ENCODE results near the gene GATB. TPM values are rescaled to one million over a fixed set of nuclear protein-coding genes. Genes with fewer than 3 reads are reported as not detected.

The GATB gene
- total RNA-seq, 1 donor = 15.5 TPM

GRCh38 chr4:151717909-151718628 is 42.7 kb downstream of the GATB start:
- DNase-seq (ENCODE audit: low read depth) = no peak
- no peak overlapping the region for H3K4me3 ChIP-seq (ENCODE audit: low read depth, low read length)
- TF ChIP-seq CTCF (IDR thresholded peaks at IDR 0.05; ENCODE audit: insufficient read depth, low read depth, low read length) = no peak

GRCh38 chr4:151717314-151717713 is 43.5 kb downstream of the GATB start:
- no peak overlapping the region for H3K4me3 ChIP-seq (ENCODE audit: low read depth, low read length)
- TF ChIP-seq CTCF (IDR thresholded peaks at IDR 0.05; ENCODE audit: insufficient read depth, low read depth, low read length) = no peak
- DNase-seq (ENCODE audit: low read depth) = no peak

DNA sequence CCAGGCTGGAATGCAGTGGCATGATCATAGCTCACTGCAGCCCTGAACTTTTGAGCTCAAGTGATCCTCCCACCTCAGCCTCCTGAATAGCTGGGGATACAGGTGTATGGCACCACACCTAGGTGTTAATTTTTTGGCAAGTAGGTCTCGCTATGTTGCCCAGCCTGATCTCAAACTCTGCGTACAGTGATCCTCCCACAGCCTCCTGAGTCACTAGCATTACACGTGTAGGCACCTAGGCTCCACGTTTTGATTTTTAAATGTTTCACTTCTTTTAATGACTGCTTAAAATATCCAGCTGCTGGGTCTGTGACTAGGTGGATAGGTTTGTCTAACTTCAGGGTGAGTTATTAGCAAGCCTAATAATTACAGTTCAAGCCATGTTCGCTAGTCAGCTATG is 44.5 kb downstream of the GATB start:
- no peak for DNase-seq (ENCODE audit: low read depth)
- no peak overlapping the region for H3K4me3 ChIP-seq (ENCODE audit: low read depth, low read length)
- TF ChIP-seq CTCF (IDR thresholded peaks at IDR 0.05; ENCODE audit: insufficient read depth, low read depth, low read length) = no peak

- no peak for DNase-seq (ENCODE audit: low read depth)
- no peak overlapping the region for H3K4me3 ChIP-seq (ENCODE audit: low read depth, low read length)
- TF ChIP-seq CTCF (IDR thresholded peaks at IDR 0.05; ENCODE audit: insufficient read depth, low read depth, low read length) = no peak
Observed at GRCh38 chr4:151715881-151716280, 44.9 kb downstream of the GATB start.

- no peak for DNase-seq (ENCODE audit: low read depth)
- H3K4me3 ChIP-seq (ENCODE audit: low read depth, low read length) = no peak overlapping the region
- TF ChIP-seq CTCF (IDR thresholded peaks at IDR 0.05; ENCODE audit: insufficient read depth, low read depth, low read length) = no peak
Observed at GRCh38 chr4:151712777-151713176, 48.0 kb downstream of the GATB start.

DNA sequence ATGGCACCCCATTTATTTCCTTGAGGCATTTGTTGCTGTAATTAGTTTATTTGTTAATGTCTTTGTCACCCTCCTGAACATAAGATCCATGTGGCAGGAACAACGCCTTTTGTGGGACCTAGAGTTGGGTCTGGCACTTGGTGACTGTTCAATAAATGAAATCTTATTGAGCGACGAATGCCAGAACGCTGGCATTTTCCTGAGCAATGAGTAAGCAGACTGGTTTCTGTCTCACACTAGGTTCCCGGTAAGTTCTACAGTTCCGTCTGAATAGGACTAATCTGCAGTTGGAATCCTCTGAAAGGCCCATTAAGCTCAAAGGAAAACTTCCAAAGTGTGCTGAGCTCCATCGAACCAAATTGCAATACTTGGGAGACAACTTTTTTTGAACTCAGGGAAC is 49.2 kb downstream of the GATB start:
- H3K4me3 ChIP-seq (ENCODE audit: low read depth, low read length) = no peak overlapping the region
- no peak for DNase-seq (ENCODE audit: low read depth)
- no peak for TF ChIP-seq CTCF (IDR thresholded peaks at IDR 0.05; ENCODE audit: insufficient read depth, low read depth, low read length)

DNA sequence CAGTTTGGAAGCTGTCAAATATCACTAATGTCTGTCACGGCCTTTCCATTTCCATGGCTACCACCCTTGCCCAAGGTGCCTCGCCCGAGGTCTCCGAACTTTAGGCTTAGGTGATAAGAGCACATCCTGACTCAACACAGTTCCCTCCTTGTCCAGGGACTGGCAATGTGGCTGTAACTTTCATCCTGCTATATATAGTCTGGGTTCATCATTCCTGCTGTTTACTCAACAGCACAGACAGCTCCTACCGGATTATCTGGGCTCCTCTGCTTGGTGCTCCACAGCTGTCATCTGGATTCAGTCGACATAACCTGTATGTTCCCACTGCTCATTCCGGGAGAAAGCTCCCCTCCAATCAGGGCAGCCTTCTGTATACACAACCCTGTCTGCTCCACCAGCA is 51.2 kb downstream of the GATB start:
- TF ChIP-seq CTCF (IDR thresholded peaks at IDR 0.05; ENCODE audit: insufficient read depth, low read depth, low read length) = no peak
- H3K4me3 ChIP-seq (ENCODE audit: low read depth, low read length) = no peak overlapping the region

More for the DNA sequence above, 51.2 kb downstream of the GATB start:
- DNase-seq (ENCODE audit: low read depth) = no peak
